Neural progenitor cell (in vitro differentiated cells): ENCODE data around the gene SPAG9.

Experiments
- EZH2 ChIP-seq: fragments of 200-600 bp; sonication (generic); IDR thresholded peaks from 2 replicates; pipeline ENCODE4 v1.6.1; 2017; ENCODE audit warnings: antibody characterized with exemption, mild to moderate bottlenecking, moderate library complexity
- EZH2phosphoT487 ChIP-seq: fragments of 200-600 bp; sonication (generic); IDR thresholded peaks from 2 replicates; pipeline ENCODE4 v1.6.1; 2017; ENCODE audit warnings: antibody characterized with exemption
- TF ChIP-seq, protein P1 (sequence below): fragments of 200-600 bp; sonication (generic); IDR thresholded peaks from 2 replicates; pipeline ENCODE4 v1.5.1; 2017; ENCODE audit warnings: antibody characterized with exemption, mild to moderate bottlenecking

DNA sequence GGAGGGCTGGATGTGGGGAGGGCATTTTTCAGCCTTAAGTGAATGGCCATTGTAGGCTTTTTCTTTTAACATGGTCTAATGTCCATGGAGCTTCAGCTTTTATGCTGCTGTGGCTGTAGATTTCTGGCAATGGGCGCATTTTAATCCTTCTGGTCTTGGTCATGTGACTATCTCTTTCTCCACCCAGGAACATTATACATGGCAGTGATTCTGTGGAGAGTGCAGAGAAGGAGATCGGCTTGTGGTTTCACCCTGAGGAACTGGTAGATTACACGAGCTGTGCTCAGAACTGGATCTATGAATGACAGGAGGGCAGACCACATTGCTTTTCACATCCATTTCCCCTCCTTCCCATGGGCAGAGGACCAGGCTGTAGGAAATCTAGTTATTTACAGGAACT is 40.9 kb upstream of the SPAG9 start:
- TF ChIP-seq, protein P1, sequence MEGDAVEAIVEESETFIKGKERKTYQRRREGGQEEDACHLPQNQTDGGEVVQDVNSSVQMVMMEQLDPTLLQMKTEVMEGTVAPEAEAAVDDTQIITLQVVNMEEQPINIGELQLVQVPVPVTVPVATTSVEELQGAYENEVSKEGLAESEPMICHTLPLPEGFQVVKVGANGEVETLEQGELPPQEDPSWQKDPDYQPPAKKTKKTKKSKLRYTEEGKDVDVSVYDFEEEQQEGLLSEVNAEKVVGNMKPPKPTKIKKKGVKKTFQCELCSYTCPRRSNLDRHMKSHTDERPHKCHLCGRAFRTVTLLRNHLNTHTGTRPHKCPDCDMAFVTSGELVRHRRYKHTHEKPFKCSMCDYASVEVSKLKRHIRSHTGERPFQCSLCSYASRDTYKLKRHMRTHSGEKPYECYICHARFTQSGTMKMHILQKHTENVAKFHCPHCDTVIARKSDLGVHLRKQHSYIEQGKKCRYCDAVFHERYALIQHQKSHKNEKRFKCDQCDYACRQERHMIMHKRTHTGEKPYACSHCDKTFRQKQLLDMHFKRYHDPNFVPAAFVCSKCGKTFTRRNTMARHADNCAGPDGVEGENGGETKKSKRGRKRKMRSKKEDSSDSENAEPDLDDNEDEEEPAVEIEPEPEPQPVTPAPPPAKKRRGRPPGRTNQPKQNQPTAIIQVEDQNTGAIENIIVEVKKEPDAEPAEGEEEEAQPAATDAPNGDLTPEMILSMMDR: no peak
- TF ChIP-seq EZH2: no peak
- no peak for TF ChIP-seq EZH2phosphoT487
